Erythroblast (primary cell): Measurements from ENCODE around the gene CKS2.

ENCODE experiments used
- GATA1 ChIP-seq: IDR thresholded peaks from 2 replicates; pipeline ENCODE4 v1.6.1; 2011; ENCODE audit warnings: low read depth, mild to moderate bottlenecking, control low read depth, low read length, moderate library complexity
- POLR2A ChIP-seq: IDR thresholded peaks from 2 replicates; pipeline ENCODE4 v1.6.1; 2011; ENCODE audit warnings: mild to moderate bottlenecking, low read length

GRCh38 chr9:89358985-89359384 is 48.0 kb downstream of the CKS2 start:
- TF ChIP-seq POLR2A, result no peak
- TF ChIP-seq GATA1, result no peak
